KMS-11 (cell line): Measurements from ENCODE around the gene ADSL.

ENCODE experiments used
- H2AFZ ChIP-seq: fragments of 200-600 bp; sonication (generic); 2 replicates; pipeline ENCODE4 v1.6.1; 2016; ENCODE audit warnings: antibody characterized with exemption, mixed run types, low read depth
- H3K27ac ChIP-seq: fragments of 200-600 bp; sonication (generic); 2 replicates; pipeline ENCODE4 v1.6.1; 2016; ENCODE audit warnings: mild to moderate bottlenecking, mixed run types
- H3K27me3 ChIP-seq: fragments of 200-600 bp; sonication (generic); 2 replicates; pipeline ENCODE4 v1.6.1; 2017; ENCODE audit warnings: mild to moderate bottlenecking, low read depth, mixed run types, moderate library complexity; ENCODE audit not compliant: insufficient read depth
- H3K36me3 ChIP-seq: fragments of 200-600 bp; sonication (generic); 2 replicates; pipeline ENCODE4 v1.6.1; 2017; ENCODE audit warnings: mild to moderate bottlenecking, mixed run types; ENCODE audit not compliant: insufficient read depth
- H3K4me1 ChIP-seq: fragments of 200-600 bp; sonication (generic); 2 replicates; pipeline ENCODE4 v1.6.1; 2016; ENCODE audit warnings: mild to moderate bottlenecking, low read depth, mixed run types; ENCODE audit not compliant: poor library complexity, severe bottlenecking
- H3K4me2 ChIP-seq: fragments of 200-600 bp; sonication (generic); 2 replicates; pipeline ENCODE4 v1.7.0; 2016; ENCODE audit warnings: mild to moderate bottlenecking, mixed run types
- H3K4me3 ChIP-seq: fragments of 200-600 bp; sonication (generic); IDR thresholded peaks from 2 replicates; pipeline ENCODE4 v1.6.1; 2017; ENCODE audit warnings: low read depth, low read length, mixed read lengths; ENCODE audit not compliant: insufficient read depth
- H3K79me2 ChIP-seq: fragments of 200-600 bp; sonication (generic); 2 replicates; pipeline ENCODE4 v1.6.1; 2016; ENCODE audit warnings: low read depth, mixed run types; ENCODE audit not compliant: insufficient read depth
- H3K9ac ChIP-seq: fragments of 200-600 bp; sonication (generic); 2 replicates; pipeline ENCODE4 v1.6.1; 2016; ENCODE audit warnings: mild to moderate bottlenecking, mixed run types
- H4K20me1 ChIP-seq: fragments of 200-600 bp; sonication (generic); 2 replicates; pipeline ENCODE4 v1.6.1; 2016; ENCODE audit warnings: mild to moderate bottlenecking, mixed run types; ENCODE audit not compliant: insufficient read depth
- CTCF ChIP-seq: fragments of 200-600 bp; sonication (generic); conservative IDR thresholded peaks from 2 replicates; pipeline ENCODE4 v1.6.1; 2017; ENCODE audit warnings: low read depth, mild to moderate bottlenecking, antibody characterized with exemption, low read length, moderate library complexity, mixed read lengths

Gene ADSL

GRCh38 chr22:40394607-40395006 lies 48.3 kb downstream of the ADSL start:
- no peaks in the 10 kb centered on the region for H3K36me3 ChIP-seq
- H3K4me3 ChIP-seq, result no peak overlapping the region
- H2AFZ ChIP-seq, result no peak overlapping the region
- H3K27me3 ChIP-seq, result no peaks in the 10 kb centered on the region
- no peak overlapping the region for H3K27ac ChIP-seq
- no peak for TF ChIP-seq CTCF
- H3K9ac ChIP-seq, result no peak overlapping the region
- no peak overlapping the region for H3K4me2 ChIP-seq
- no peaks in the 10 kb centered on the region for H4K20me1 ChIP-seq
- no peaks in the 10 kb centered on the region for H3K79me2 ChIP-seq
- H3K4me1 ChIP-seq, result no peaks in the 10 kb centered on the region

- Histone ChIP-seq H3K27ac (no peak overlapping the region), H3K9ac (no peak overlapping the region), H3K27me3 (no peaks in the 10 kb centered on the region), H3K4me1 (no peaks in the 10 kb centered on the region), H2AFZ (no peak overlapping the region), H3K79me2 (no peaks in the 10 kb centered on the region), H3K4me3 (no peak overlapping the region), H3K4me2 (no peak overlapping the region), H4K20me1 (no peaks in the 10 kb centered on the region), H3K36me3 (no peaks in the 10 kb centered on the region)
- TF ChIP-seq CTCF, result no peak
Measured at GRCh38 chr22:40395607-40396006, 49.3 kb downstream of the ADSL start.

GRCh38 chr22:40396882-40397281 lies 50.6 kb downstream of the ADSL start:
- TF ChIP-seq CTCF, result no peak
- Histone ChIP-seq H3K4me3 (no peak overlapping the region), H3K4me2 (no peak overlapping the region), H4K20me1 (no peaks in the 10 kb centered on the region), H3K27me3 (no peaks in the 10 kb centered on the region), H3K9ac (no peak overlapping the region), H2AFZ (no peak overlapping the region), H3K79me2 (no peaks in the 10 kb centered on the region), H3K4me1 (no peaks in the 10 kb centered on the region), H3K27ac (no peak overlapping the region), H3K36me3 (no peaks in the 10 kb centered on the region)

GRCh38 chr22:40397396-40397795 lies 51.1 kb downstream of the ADSL start:
- H3K27me3 ChIP-seq, result no peaks in the 10 kb centered on the region
- no peaks in the 10 kb centered on the region for H3K36me3 ChIP-seq
- H3K27ac ChIP-seq, result no peak overlapping the region
- no peaks in the 10 kb centered on the region for H3K79me2 ChIP-seq
- no peak overlapping the region for H3K9ac ChIP-seq
- no peaks in the 10 kb centered on the region for H4K20me1 ChIP-seq
- no peak overlapping the region for H3K4me3 ChIP-seq
- H3K4me1 ChIP-seq, result no peaks in the 10 kb centered on the region
- no peak overlapping the region for H2AFZ ChIP-seq
- no peak overlapping the region for H3K4me2 ChIP-seq
- no peak for TF ChIP-seq CTCF

GRCh38 chr22:40399621-40400020 lies 53.3 kb downstream of the ADSL start:
- no peak for TF ChIP-seq CTCF
- no peaks in the 10 kb centered on the region for H3K4me1 ChIP-seq
- no peak overlapping the region for H3K27ac ChIP-seq
- no peaks in the 10 kb centered on the region for H3K27me3 ChIP-seq
- no peaks in the 10 kb centered on the region for H4K20me1 ChIP-seq
- no peak overlapping the region for H2AFZ ChIP-seq
- H3K36me3 ChIP-seq, result no peaks in the 10 kb centered on the region
- H3K79me2 ChIP-seq, result no peaks in the 10 kb centered on the region
- no peak overlapping the region for H3K4me2 ChIP-seq
- no peak overlapping the region for H3K4me3 ChIP-seq
- no peak overlapping the region for H3K9ac ChIP-seq
